PC-9 (cell line): ENCODE results near the gene COL23A1.

ENCODE experiments used
- CTCF ChIP-seq: fragments of 200-600 bp; sonication (generic); conservative IDR thresholded peaks from 2 replicates; pipeline ENCODE4 v1.6.1; 2017; ENCODE audit warnings: mixed run types, antibody characterized with exemption, mild to moderate bottlenecking, moderate library complexity
- EZH2 ChIP-seq: fragments of 200-600 bp; sonication (generic); IDR thresholded peaks from 2 replicates; pipeline ENCODE4 v1.8.0; 2017; ENCODE audit warnings: antibody characterized with exemption, low read depth

DNA sequence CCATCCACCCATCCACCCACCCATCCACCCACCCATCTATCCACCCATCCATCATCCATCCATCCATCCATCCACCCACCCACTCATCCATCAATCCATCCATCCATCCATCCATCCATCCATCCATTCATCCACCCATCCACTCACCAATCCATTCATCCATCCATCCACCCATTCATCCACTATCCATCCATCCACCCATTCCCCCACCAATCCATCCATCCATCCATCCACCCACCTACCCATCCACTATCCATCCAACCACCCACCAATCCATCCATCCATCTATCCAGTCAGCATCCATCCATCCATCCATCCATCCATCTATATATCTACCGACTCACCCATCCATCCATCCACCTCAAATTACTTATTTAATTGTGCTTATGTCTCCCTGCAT lies 320.7 kb downstream of the COL23A1 start:
- TF ChIP-seq EZH2 = no peak
- no peak for TF ChIP-seq CTCF
